Measurements from ENCODE around the gene PTER.

GRCh38 chr10:16509996-16510395 is 73.2 kb downstream of the PTER start:
- TF ChIP-seq POLR2A (IDR thresholded peaks at IDR 0.05; ENCODE audit: extremely low read depth, insufficient read length) = no peak
- no peak for TF ChIP-seq CTCF (IDR thresholded peaks at IDR 0.05; ENCODE audit: low read depth, low read length)

Measured in NB4 (cell line).